ENCODE data around the gene ACBD6. TPM values are rescaled to one million over a fixed set of nuclear protein-coding genes. Genes with fewer than 3 reads are reported as not detected.

Gene ACBD6
- total RNA-seq, 1 donor from 2014 or later: 57.5 TPM

DNA sequence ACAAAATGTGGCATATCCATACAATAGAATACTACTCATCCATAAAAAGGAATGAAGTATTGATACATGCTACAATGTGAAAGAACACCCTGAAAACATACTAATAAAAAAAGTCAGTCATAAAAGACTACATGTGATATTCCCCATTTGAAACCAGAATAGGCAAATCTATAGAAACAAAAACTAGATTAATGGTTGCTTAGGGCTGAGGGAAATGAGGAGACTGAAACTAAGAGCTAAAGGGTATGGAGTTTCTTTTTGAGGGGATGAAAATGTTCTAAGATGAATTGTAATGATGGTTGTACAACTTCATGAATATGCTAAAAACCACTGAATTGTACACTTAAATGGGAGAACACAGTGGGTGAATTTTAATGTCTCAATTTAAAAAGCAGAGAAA, 50.9 kb downstream of the ACBD6 start:
- DNase-seq (ENCODE audit: extremely low spot score, unreplicated experiment): no peak
- H3K27ac Mint-ChIP-seq (ENCODE audit: unreplicated experiment): no peak overlapping the region
- H3K4me3 Mint-ChIP-seq (ENCODE audit: unreplicated experiment): no peak overlapping the region
- no peaks in the 10 kb centered on the region for H3K27me3 Mint-ChIP-seq (ENCODE audit: unreplicated experiment)
- TF ChIP-seq, protein P1, sequence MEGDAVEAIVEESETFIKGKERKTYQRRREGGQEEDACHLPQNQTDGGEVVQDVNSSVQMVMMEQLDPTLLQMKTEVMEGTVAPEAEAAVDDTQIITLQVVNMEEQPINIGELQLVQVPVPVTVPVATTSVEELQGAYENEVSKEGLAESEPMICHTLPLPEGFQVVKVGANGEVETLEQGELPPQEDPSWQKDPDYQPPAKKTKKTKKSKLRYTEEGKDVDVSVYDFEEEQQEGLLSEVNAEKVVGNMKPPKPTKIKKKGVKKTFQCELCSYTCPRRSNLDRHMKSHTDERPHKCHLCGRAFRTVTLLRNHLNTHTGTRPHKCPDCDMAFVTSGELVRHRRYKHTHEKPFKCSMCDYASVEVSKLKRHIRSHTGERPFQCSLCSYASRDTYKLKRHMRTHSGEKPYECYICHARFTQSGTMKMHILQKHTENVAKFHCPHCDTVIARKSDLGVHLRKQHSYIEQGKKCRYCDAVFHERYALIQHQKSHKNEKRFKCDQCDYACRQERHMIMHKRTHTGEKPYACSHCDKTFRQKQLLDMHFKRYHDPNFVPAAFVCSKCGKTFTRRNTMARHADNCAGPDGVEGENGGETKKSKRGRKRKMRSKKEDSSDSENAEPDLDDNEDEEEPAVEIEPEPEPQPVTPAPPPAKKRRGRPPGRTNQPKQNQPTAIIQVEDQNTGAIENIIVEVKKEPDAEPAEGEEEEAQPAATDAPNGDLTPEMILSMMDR (IDR thresholded peaks at IDR 0.05): no peak
- H3K9me3 Mint-ChIP-seq (ENCODE audit: unreplicated experiment): peaks cover 24% of the 10 kb centered on the region
- no peaks in the 10 kb centered on the region for H3K4me1 Mint-ChIP-seq (ENCODE audit: unreplicated experiment)
- H3K36me3 Mint-ChIP-seq (ENCODE audit: unreplicated experiment): peaks cover 45% of the 10 kb centered on the region

DNA sequence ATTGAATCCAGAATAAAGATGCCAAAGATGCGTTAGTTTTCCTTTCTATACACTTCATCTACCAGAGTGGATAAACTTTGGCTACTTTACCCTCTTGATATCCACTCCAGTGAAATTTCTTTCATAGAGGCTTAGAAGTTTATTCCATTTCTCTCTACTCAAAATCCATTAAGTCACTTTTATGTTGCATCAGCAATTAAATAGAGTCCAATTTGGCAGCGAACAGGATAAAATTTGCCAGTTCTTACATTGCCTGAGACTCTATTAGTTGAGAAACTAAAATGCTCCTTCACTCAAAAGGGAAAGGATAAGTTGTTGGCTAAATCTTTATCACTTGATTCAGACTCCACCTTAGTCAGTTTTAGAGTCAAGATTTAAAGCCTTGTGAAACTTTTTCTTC, 57.9 kb downstream of the ACBD6 start:
- DNase-seq (ENCODE audit: extremely low spot score, unreplicated experiment): no peak
- peaks cover 12% of the 10 kb centered on the region for H3K9me3 Mint-ChIP-seq (ENCODE audit: unreplicated experiment)
- no peaks in the 10 kb centered on the region for H3K4me1 Mint-ChIP-seq (ENCODE audit: unreplicated experiment)
- H3K36me3 Mint-ChIP-seq (ENCODE audit: unreplicated experiment): peaks cover 11% of the 10 kb centered on the region
- H3K27me3 Mint-ChIP-seq (ENCODE audit: unreplicated experiment): no peaks in the 10 kb centered on the region
- H3K27ac Mint-ChIP-seq (ENCODE audit: unreplicated experiment): no peak overlapping the region
- no peak overlapping the region for H3K4me3 Mint-ChIP-seq (ENCODE audit: unreplicated experiment)
- TF ChIP-seq, protein P1 (IDR thresholded peaks at IDR 0.05): no peak

DNA sequence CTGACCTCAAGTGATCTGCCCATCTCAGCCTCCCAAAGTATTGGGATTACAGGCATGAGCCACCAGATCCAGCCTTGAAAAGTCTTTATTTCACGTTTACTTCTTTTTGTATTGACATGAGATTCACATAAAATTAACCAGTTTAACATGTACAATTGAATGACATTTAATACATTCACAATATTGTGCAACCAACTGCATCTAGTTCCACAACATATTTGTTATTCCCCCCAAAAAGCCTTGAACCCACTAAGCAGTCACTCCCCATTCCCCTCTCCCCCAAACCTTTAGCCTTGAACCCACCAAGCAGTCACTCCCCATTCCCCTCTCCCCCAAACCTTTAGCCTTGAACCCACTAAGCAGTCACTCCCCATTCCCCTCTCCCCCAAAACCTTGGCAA, 62.0 kb downstream of the ACBD6 start:
- Mint-ChIP-seq H3K4me1 (ENCODE audit: unreplicated experiment) (no peaks in the 10 kb centered on the region), H3K4me3 (ENCODE audit: unreplicated experiment) (no peak overlapping the region), H3K9me3 (ENCODE audit: unreplicated experiment) (peaks cover 12% of the 10 kb centered on the region), H3K27ac (ENCODE audit: unreplicated experiment) (no peak overlapping the region), H3K36me3 (ENCODE audit: unreplicated experiment) (peaks cover 24% of the 10 kb centered on the region), H3K27me3 (ENCODE audit: unreplicated experiment) (no peaks in the 10 kb centered on the region)
- TF ChIP-seq, protein P1 (IDR thresholded peaks at IDR 0.05): no peak
- DNase-seq (ENCODE audit: extremely low spot score, unreplicated experiment): no peak

DNA sequence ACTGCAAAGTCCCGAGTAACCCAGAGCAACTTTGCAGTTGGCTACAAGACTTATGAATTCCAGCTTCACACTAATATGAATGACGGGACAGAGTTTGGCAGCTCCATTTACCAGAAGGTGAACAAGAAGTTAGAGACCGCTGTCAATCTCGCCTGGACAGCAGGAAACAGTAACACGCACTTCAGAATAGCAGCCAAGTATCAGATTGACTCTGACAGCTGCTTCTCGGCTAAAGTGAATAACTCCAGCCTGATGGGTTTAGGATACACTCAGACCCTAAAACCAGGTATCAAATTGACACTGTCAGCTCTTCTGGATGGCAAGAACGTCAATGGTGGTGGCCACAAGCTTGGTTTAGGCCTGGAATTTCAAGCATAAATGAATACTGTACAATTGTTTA, 66.8 kb downstream of the ACBD6 start:
- Mint-ChIP-seq H3K9me3 (ENCODE audit: unreplicated experiment) (peaks cover 4% of the 10 kb centered on the region), H3K27ac (ENCODE audit: unreplicated experiment) (no peak overlapping the region), H3K4me3 (ENCODE audit: unreplicated experiment) (no peak overlapping the region), H3K4me1 (ENCODE audit: unreplicated experiment) (peaks cover 22% of the 10 kb centered on the region), H3K36me3 (ENCODE audit: unreplicated experiment) (peaks cover 23% of the 10 kb centered on the region), H3K27me3 (ENCODE audit: unreplicated experiment) (no peaks in the 10 kb centered on the region)
- TF ChIP-seq, protein P1 (IDR thresholded peaks at IDR 0.05): no peak
- no peak for DNase-seq (ENCODE audit: extremely low spot score, unreplicated experiment)

DNA sequence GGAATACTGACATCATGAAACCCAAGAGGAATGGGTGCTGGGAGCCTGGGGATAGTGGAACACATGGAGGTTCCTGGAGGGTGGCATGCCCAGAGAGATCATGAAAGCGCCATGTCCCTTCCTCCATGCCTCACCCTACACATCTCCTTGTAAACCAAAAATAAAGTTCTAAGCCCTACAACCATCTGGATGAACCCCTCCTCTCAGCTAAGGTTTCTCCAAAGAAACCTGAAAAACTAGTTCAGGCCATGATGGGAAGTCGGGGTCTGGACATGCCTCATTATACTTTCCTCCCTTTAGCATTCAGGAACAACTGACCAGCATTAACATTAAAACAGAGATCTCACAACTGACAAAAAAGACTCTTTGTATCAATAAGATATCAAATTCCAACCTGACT, 68.5 kb downstream of the ACBD6 start:
- Mint-ChIP-seq H3K27ac (ENCODE audit: unreplicated experiment) (no peak overlapping the region), H3K27me3 (ENCODE audit: unreplicated experiment) (no peaks in the 10 kb centered on the region), H3K4me3 (ENCODE audit: unreplicated experiment) (no peak overlapping the region), H3K9me3 (ENCODE audit: unreplicated experiment) (peaks cover 4% of the 10 kb centered on the region), H3K4me1 (ENCODE audit: unreplicated experiment) (peaks cover 22% of the 10 kb centered on the region), H3K36me3 (ENCODE audit: unreplicated experiment) (peaks cover 26% of the 10 kb centered on the region)
- no peak for DNase-seq (ENCODE audit: extremely low spot score, unreplicated experiment)
- TF ChIP-seq, protein P1 (IDR thresholded peaks at IDR 0.05): no peak

Data from osteocyte (in vitro differentiated cells).